Esophagus squamous epithelium (tissue), 4 donors: ENCODE data around the gene KCTD21.

Source experiments
- CTCF ChIP-seq, 6 experiments: fragments of 450-650 bp in 4 of 6; fragments of 200-600 bp in 2 of 6; sonication (generic) in 2 of 6; IDR thresholded peaks; one replicate each; pipeline ENCODE4 v1.5.1; 2016 to 2019; ENCODE audit warnings: antibody characterized with exemption in 6 of 6, mild to moderate bottlenecking in 4 of 6, moderate library complexity in 4 of 6
- POLR2A ChIP-seq, 4 donors: fragments of 450-650 bp; IDR thresholded peaks; one replicate each; pipeline ENCODE4 v1.6.1; 2017; ENCODE audit warnings: antibody characterized with exemption in 4 of 4, mild to moderate bottlenecking in 4 of 4, moderate library complexity in 3 of 4

GRCh38 chr11:78224506-78224905 is 36.1 kb upstream of the KCTD21 start:
- TF ChIP-seq CTCF (IDR thresholded peaks at IDR 0.05) (no peak), POLR2A (IDR thresholded peaks at IDR 0.05) (no peak)
